Keratinocyte (primary cell): ENCODE results near the gene RPTN. TPM values are rescaled to one million over a fixed set of nuclear protein-coding genes. Genes with fewer than 3 reads are reported as not detected.

Source experiments
- DNase-seq: peaks from one replicate; pipeline ENCODE4 v3.0.0-alpha.2; 2011; ENCODE audit warnings: low read depth, missing footprints, low spot score
- FAIRE-seq: peaks from 2 replicates; lab custom pipeline; 2011; peaks lifted over from hg19 to GRCh38; lab: Jason Lieb, UNC
- H2AFZ ChIP-seq: 2 replicates; pipeline ENCODE4 v1.6.0; 2012; ENCODE audit warnings: low read length, control low read depth, inconsistent platforms; ENCODE audit not compliant: control insufficient read depth
- H3K27ac ChIP-seq: 2 replicates; pipeline ENCODE4 v1.5.1; 2011; ENCODE audit warnings: low read length; ENCODE audit not compliant: control insufficient read depth, insufficient read depth
- H3K27me3 ChIP-seq: 3 replicates; pipeline ENCODE4 v1.6.0; 2011; ENCODE audit warnings: low read length; ENCODE audit not compliant: control insufficient read depth, insufficient read depth; ENCODE audit errors: extremely low read depth
- H3K36me3 ChIP-seq, 2 experiments: 2 replicates in 1 of 2; 3 replicates in 1 of 2; pipeline ENCODE4 v1.5.1; 2011; ENCODE audit warnings: low read length in 2 of 2, mild to moderate bottlenecking in 1 of 2; ENCODE audit not compliant: control insufficient read depth in 2 of 2, insufficient read depth in 2 of 2; ENCODE audit errors: extremely low read depth in 1 of 2
- H3K4me1 ChIP-seq: 3 replicates; pipeline ENCODE4 v1.5.1; 2011; ENCODE audit warnings: low read length; ENCODE audit not compliant: control insufficient read depth, insufficient read depth; ENCODE audit errors: extremely low read depth
- H3K4me2 ChIP-seq: 3 replicates; pipeline ENCODE4 v1.6.0; 2011; ENCODE audit warnings: low read depth, low read length; ENCODE audit not compliant: control insufficient read depth, insufficient read depth; ENCODE audit errors: extremely low read depth
- H3K4me3 ChIP-seq, 3 experiments: fragments of 200-600 bp in 1 of 3; sonication (generic) in 1 of 3; 2 replicates in 2 of 3; 3 replicates in 1 of 3; pipeline ENCODE4 v1.5.1; 2011 to 2016; ENCODE audit warnings: low read length in 3 of 3, mild to moderate bottlenecking in 3 of 3, control low read depth in 2 of 3, inconsistent platforms in 1 of 3, low read depth in 1 of 3, mixed read lengths in 1 of 3, mixed run types in 1 of 3, moderate library complexity in 1 of 3; ENCODE audit not compliant: control insufficient read depth in 2 of 3, insufficient read depth in 2 of 3; ENCODE audit errors: extremely low read depth in 1 of 3
- H3K79me2 ChIP-seq: 2 replicates; pipeline ENCODE4 v1.6.0; 2012; ENCODE audit warnings: low read length; ENCODE audit not compliant: control insufficient read depth, insufficient read depth
- H3K9ac ChIP-seq: 3 replicates; pipeline ENCODE4 v1.6.0; 2011; ENCODE audit warnings: low read length; ENCODE audit not compliant: control insufficient read depth, insufficient read depth; ENCODE audit errors: extremely low read depth
- H3K9me1 ChIP-seq: 3 replicates; pipeline ENCODE4 v1.6.0; 2011; ENCODE audit warnings: low read length; ENCODE audit not compliant: control insufficient read depth, insufficient read depth; ENCODE audit errors: extremely low read depth
- H3K9me3 ChIP-seq: 2 replicates; pipeline ENCODE4 v1.5.1; 2012; ENCODE audit warnings: low read depth, low read length; ENCODE audit not compliant: control insufficient read depth
- H4K20me1 ChIP-seq: 3 replicates; pipeline ENCODE4 v1.6.0; 2011; ENCODE audit warnings: low read length; ENCODE audit not compliant: control insufficient read depth, insufficient read depth; ENCODE audit errors: extremely low read depth
- CTCF ChIP-seq, 3 experiments: IDR thresholded peaks in 1 of 3; conservative IDR thresholded peaks in 1 of 3; optimal IDR thresholded peaks in 1 of 3; 2 replicates in 2 of 3; 3 replicates in 1 of 3; pipeline versions ENCODE3 to v1.5.1; 2011; ENCODE audit warnings: low read length in 3 of 3, mild to moderate bottlenecking in 3 of 3, moderate library complexity in 2 of 3, control low read depth in 1 of 3, inconsistent platforms in 1 of 3; ENCODE audit not compliant: insufficient read depth in 2 of 3; ENCODE audit errors: extremely low read depth in 1 of 3
- EZH2 ChIP-seq: IDR thresholded peaks from one replicate; pipeline ENCODE4 v1.6.1; 2012; ENCODE audit warnings: inconsistent platforms, mild to moderate bottlenecking, low read length, moderate library complexity
- dilution Hi-C: fragments of 300-500 bp; cut with MboI; formaldehyde crosslinking; loops from one replicate; pipeline ENCODE4 v1.7.0; 2020; ENCODE audit warnings: low sequenced_read_pairs; ENCODE audit not compliant: extremely low pct_ligation_motif_present
- polyA plus RNA-seq, 5 experiments: library from polyadenylated mRNA; depleted of rRNA in 3 of 5; stranded (reverse) in 3 of 5; stranded (forward) in 1 of 5; unstranded in 1 of 5; fragments of >200 nt; gene quantifications; 1 replicate in 1 of 5; 2 replicates in 3 of 5; 3 replicates in 1 of 5; pipeline versions ENCODE4 v1.2.1 to v1.2.3, GENCODE V29; 2011 to 2012; ENCODE audit warnings: missing spikeins in 2 of 5, low read depth in 1 of 5, low replicate concordance in 1 of 5

The RPTN gene
- polyA plus RNA-seq, 1 donor (not counting 4 experiments of a cell fraction or from before 2014, with no cell fraction given): 0.64 TPM

GRCh38 chr1:152153996-152154395 is 5.0 kb downstream of the RPTN start:
- Histone ChIP-seq H3K4me3 (no peak overlapping the region), H3K4me2 (no peak overlapping the region), H3K9me3 (no peaks in the 10 kb centered on the region), H3K36me3 (no peaks in the 10 kb centered on the region), H3K4me1 (no peaks in the 10 kb centered on the region), H4K20me1 (no peaks in the 10 kb centered on the region), H2AFZ (no peak overlapping the region), H3K27me3 (no peaks in the 10 kb centered on the region), H3K79me2 (no peaks in the 10 kb centered on the region), H3K9ac (no peak overlapping the region), H3K27ac (no peak overlapping the region), H3K9me1 (no peaks in the 10 kb centered on the region)
- TF ChIP-seq CTCF (optimal IDR thresholded peaks at IDR 0.05 in 1 of 3, IDR thresholded peaks at IDR 0.05 in 1 of 3, conservative IDR thresholded peaks at IDR 0.05 in 1 of 3; ENCODE audit: extremely low read depth in 1 of 3, insufficient read depth in 2 of 3, low read length in 3 of 3): no peak
- no peak for TF ChIP-seq EZH2
- dilution Hi-C loops: no loop called here
- FAIRE-seq (no peak), DNase-seq (no peak)

GRCh38 chr1:152151646-152152045 is 7.4 kb downstream of the RPTN start:
- Histone ChIP-seq H3K27ac (no peak overlapping the region), H4K20me1 (no peaks in the 10 kb centered on the region), H2AFZ (no peak overlapping the region), H3K79me2 (no peaks in the 10 kb centered on the region), H3K9me1 (no peaks in the 10 kb centered on the region), H3K9ac (no peak overlapping the region), H3K4me2 (no peak overlapping the region), H3K27me3 (no peaks in the 10 kb centered on the region), H3K4me1 (no peaks in the 10 kb centered on the region), H3K36me3 (no peaks in the 10 kb centered on the region), H3K9me3 (peaks cover 7% of the 10 kb centered on the region), H3K4me3 (no peak overlapping the region)
- no peak for TF ChIP-seq EZH2
- no peak for TF ChIP-seq CTCF (optimal IDR thresholded peaks at IDR 0.05 in 1 of 3, IDR thresholded peaks at IDR 0.05 in 1 of 3, conservative IDR thresholded peaks at IDR 0.05 in 1 of 3; ENCODE audit: extremely low read depth in 1 of 3, insufficient read depth in 2 of 3, low read length in 3 of 3)
- no peak for DNase-seq
- dilution Hi-C loops: no loop called here
- no peak for FAIRE-seq
